LNCAP (cell line): Measurements from ENCODE around the gene SETD9.

Source experiments
- TF ChIP-seq, protein P1 (sequence below): fragments of 450-650 bp; IDR thresholded peaks from 2 replicates; pipeline ENCODE4 v1.5.1; 2017; ENCODE audit warnings: mild to moderate bottlenecking

Gene SETD9

DNA sequence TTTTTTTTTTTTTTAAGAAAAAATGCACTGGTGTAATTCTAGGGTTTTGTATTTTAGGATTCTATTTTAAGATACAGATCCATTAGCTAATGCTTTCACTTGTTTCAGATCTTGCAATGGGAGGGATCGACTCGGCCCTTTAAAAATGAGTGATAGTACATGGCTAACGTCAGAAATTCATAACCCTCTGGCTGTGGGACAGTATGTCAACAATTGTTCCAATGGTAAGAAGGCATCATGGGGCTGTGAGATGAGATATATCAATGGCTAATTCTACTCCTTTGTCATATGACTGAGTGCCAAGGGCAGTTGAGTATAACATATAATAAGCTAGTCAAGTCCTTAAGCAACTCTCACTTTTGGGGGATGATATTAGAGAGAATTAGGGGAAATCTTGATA is 4.4 kb downstream of the SETD9 start:
- TF ChIP-seq, protein P1, sequence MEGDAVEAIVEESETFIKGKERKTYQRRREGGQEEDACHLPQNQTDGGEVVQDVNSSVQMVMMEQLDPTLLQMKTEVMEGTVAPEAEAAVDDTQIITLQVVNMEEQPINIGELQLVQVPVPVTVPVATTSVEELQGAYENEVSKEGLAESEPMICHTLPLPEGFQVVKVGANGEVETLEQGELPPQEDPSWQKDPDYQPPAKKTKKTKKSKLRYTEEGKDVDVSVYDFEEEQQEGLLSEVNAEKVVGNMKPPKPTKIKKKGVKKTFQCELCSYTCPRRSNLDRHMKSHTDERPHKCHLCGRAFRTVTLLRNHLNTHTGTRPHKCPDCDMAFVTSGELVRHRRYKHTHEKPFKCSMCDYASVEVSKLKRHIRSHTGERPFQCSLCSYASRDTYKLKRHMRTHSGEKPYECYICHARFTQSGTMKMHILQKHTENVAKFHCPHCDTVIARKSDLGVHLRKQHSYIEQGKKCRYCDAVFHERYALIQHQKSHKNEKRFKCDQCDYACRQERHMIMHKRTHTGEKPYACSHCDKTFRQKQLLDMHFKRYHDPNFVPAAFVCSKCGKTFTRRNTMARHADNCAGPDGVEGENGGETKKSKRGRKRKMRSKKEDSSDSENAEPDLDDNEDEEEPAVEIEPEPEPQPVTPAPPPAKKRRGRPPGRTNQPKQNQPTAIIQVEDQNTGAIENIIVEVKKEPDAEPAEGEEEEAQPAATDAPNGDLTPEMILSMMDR, result no peak

DNA sequence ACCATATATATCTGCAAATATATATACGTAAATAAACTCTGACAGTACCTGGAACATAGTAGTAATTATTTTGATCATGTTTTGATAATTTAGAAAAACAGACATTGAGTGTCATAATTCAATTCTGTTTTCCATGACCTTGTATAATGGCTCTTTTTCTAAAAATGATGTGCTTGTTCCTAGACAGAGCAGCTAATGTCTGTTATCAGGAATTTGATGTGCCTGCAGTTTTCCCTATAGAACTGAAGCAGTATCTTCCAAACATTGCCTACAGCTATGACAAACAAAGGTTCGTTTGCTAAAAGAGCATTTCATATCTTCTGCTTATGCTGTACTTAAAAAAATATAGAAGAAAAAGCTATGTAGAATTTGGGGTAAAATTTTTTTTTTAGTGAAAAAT is 5.3 kb downstream of the SETD9 start:
- TF ChIP-seq, protein P1, result no peak

DNA sequence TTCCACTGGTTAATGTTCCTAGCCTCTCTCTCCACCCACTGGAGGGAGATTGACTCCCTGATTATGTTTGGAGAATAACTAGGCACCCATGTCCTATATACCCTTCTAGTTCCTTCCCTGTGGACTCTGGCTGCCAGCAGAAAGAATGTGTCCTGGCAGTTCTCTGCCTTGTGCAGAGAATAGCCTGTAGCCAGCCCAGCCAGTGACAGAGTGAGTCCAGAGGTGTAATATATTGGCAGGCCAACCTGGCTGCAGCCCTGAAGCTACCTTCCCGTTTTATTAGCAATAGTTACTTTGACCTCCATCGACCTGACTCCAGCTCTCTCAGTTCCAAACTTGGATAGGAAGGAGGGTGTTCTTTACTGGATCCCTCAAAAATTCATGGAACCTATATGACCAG is 8.1 kb downstream of the SETD9 start:
- TF ChIP-seq, protein P1, result no peak

GRCh38 chr5:56918054-56918453 is 8.7 kb downstream of the SETD9 start:
- TF ChIP-seq, protein P1, result no peak

- TF ChIP-seq, protein P1, result no peak
Measured at GRCh38 chr5:56919942-56920662, 10.7 kb downstream of the SETD9 start.

DNA sequence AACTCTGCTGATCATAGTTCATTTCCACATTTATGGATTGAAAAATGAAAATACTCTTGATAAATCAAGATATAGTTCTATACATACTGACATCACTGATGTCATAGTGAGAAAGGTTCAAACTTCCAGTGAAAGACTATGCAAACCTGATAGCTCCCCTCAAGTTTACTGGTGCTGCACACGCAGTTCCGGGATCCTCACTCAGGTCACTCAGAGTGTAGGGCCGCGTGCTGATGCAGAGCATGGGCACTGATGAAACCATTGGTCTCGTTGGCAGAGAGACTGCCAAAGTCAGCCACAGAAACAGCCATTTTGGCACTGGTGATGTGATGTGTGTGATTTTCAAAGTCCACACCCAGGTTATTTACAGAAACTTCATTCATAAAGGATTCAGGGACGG is 13.5 kb downstream of the SETD9 start:
- TF ChIP-seq, protein P1, result no peak

DNA sequence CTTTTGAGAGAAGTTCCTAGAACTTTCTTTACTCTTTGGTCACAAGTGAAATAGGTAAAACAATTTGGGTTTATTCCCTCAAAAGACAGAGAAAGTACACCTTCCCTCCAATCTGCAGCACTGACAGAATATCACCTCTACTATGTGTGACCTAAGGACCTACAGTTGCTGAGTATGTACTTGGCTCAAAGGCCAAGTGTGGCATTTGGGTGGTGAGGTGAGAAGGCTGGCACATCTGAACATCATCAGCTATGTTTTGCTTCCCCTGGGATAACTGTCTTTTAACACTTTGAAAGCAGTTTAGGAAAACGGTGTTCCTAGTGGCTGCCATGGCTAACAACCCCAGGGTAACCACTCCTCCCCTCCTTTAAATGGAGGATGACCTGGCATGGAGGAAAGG is 24.9 kb downstream of the SETD9 start:
- TF ChIP-seq, protein P1, result no peak

- TF ChIP-seq, protein P1, result no peak
Measured at GRCh38 chr5:56938858-56939257, 29.5 kb downstream of the SETD9 start.
